Aorta (tissue), 5 donors: ENCODE data around the gene ALMS1. TPM values are rescaled to one million over a fixed set of nuclear protein-coding genes. Genes with fewer than 3 reads are reported as not detected.
"Not testable (repeated sequence)": the region's sequence is repeated elsewhere in the genome, so short reads cannot be mapped to it uniquely, and the experiment has no call there.

Experiments
- ATAC-seq: fragments of 200-7000 bp; cut with Tn5 transposase; one replicate; pipeline ENCODE4 v1.9.1; 2022; ENCODE audit warnings: moderate library complexity; ENCODE audit not compliant: low FRiP score
- DNase-seq, 2 donors: peaks; one replicate each; pipeline ENCODE4 v3.0.0-alpha.2; 2020
- H3K27ac ChIP-seq, 2 donors: one replicate each; pipeline ENCODE4 v1.5.1; 2013; ENCODE audit warnings: low read length in 2 of 2, mild to moderate bottlenecking in 2 of 2, moderate library complexity in 2 of 2, control low read depth in 1 of 2, inconsistent platforms in 1 of 2, low read depth in 1 of 2
- H3K27me3 ChIP-seq, 2 donors: one replicate each; pipeline ENCODE4 v1.6.1; 2013; ENCODE audit warnings: control low read depth in 1 of 2, low read length in 1 of 2, mild to moderate bottlenecking in 1 of 2, moderate library complexity in 1 of 2; ENCODE audit not compliant: insufficient read depth in 2 of 2, control insufficient read depth in 1 of 2
- H3K36me3 ChIP-seq, 2 donors: one replicate each; pipeline ENCODE4 v1.6.1; 2013; ENCODE audit warnings: control low read depth in 1 of 2, low read length in 1 of 2, mild to moderate bottlenecking in 1 of 2; ENCODE audit not compliant: insufficient read depth in 2 of 2, control insufficient read depth in 1 of 2
- H3K4me1 ChIP-seq, 2 donors: one replicate each; pipeline ENCODE4 v1.6.1; 2013; ENCODE audit warnings: low read length in 2 of 2, control low read depth in 1 of 2, mild to moderate bottlenecking in 1 of 2, moderate library complexity in 1 of 2; ENCODE audit not compliant: insufficient read depth in 2 of 2, control insufficient read depth in 1 of 2
- H3K4me3 ChIP-seq, 2 donors: one replicate each; pipeline ENCODE4 v1.5.1; 2013; ENCODE audit warnings: low read length in 2 of 2, control low read depth in 1 of 2, mild to moderate bottlenecking in 1 of 2
- H3K9me3 ChIP-seq: one replicate; pipeline ENCODE4 v1.6.1; 2013; ENCODE audit warnings: mild to moderate bottlenecking, low read length; ENCODE audit not compliant: control insufficient read depth
- WGBS, 2 donors: extraction: QIAGEN DNeasy Blood & Tissue Kit; methylation state at CpG; one replicate each; pipeline ENCODE4 v1.1.7; 2013; 5-methylcytosine and 5-hydroxymethylcytosine counted together
- intact Hi-C, 2 donors: fragments of 100-400 bp; cut with DNase I; formaldehyde crosslinking; loops; one replicate each; pipeline versions ENCODE4 v1.14.2 to v1.15.0; 2022
- polyA plus RNA-seq, 2 donors: library from polyadenylated mRNA; stranded (reverse); fragments of 200-250 nt; gene quantifications; one replicate each; pipeline ENCODE4 v1.2.3, GENCODE V29; 2013
- total RNA-seq, 2 donors: library from RNA; stranded (reverse); fragmentation: NEBNext Ultra II Directional; extraction: Animal tissue kit (Norgen Biotek cat#: 25700); gene quantifications; one replicate each; pipeline ENCODE4 v1.2.1, GENCODE V29; 2021
- donor health status: healthy with polysubstance abuse.
- donor health status: Bipolar disorder and iron deficiency.
- donor health status: DM: no; HTN: no; CAD: no.
- donor health status: DM: no; HTN: no; CAD: no.
- donor health status: DM: yes; HTN: yes; CAD: no.

Gene ALMS1
- total and polyA plus RNA-seq, 4 donors: 8.3 to 26.4 (median 19.9) TPM

DNA sequence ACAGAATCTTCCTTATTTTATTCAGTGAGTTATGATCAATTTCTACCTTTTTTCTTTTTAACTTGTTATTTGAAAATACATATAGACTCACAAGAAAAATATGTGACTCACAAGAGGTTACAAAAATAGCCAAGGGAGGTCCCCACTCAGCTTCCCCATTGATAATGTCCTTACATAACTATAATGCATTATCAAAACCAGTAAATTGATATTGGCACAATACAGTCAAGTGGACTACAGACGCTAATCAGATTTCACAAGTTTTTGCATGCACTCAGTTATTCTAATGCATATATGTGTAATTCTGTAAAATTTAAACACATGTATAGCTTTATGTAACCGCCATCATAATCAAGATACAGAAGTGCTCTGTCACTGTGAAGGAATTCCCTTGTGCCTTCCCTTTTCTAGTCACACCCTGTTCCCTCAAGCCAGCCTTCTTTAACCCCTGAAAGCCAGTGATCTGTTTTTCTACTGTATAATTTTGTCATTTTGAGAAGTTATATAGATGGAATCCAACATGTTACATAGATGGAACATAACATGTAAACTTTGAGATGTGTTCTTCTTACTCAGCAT, 118.4 kb downstream of the ALMS1 start:
- H3K27me3 ChIP-seq: no peaks in the 10 kb centered on the region
- DNase-seq (no peak), ATAC-seq (no peak)
- H3K27ac ChIP-seq: no peak overlapping the region
- H3K4me1 ChIP-seq: no peaks in the 10 kb centered on the region
- intact Hi-C loops: no loop called here
- H3K4me3 ChIP-seq: no peak overlapping the region
- H3K9me3 ChIP-seq: no peaks in the 10 kb centered on the region
- no peaks in the 10 kb centered on the region for H3K36me3 ChIP-seq
- WGBS, 2 donors: 77 to 81% methylated on average over 2 of the region's 2 CpGs

DNA sequence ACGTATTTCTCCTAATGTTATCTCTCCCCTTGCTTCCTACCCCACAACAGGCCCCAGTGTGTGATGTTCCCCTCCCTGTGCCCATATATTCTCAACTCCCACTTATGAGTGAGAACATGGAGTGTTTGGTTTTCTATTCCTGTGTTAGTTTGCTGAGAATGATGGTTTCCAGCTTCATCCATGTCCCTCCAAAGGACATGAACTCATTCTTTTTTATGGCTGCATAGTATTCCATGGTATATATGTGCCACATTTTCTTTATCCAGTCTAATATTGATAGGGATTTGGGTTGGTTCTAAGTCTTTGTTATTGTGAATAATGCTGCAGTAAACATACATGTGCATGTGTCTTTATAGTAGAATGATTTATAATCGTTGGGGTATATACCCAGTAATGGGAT, 119.2 kb downstream of the ALMS1 start:
- intact Hi-C loops, H3K4me3 ChIP-seq, H3K4me1 ChIP-seq, H3K27ac ChIP-seq, H3K9me3 ChIP-seq, H3K36me3 ChIP-seq, H3K27me3 ChIP-seq, ATAC-seq, DNase-seq: not testable (repeated sequence)
- WGBS, 2 donors: 94 to 99% methylated on average over 2 of the region's 2 CpGs

DNA sequence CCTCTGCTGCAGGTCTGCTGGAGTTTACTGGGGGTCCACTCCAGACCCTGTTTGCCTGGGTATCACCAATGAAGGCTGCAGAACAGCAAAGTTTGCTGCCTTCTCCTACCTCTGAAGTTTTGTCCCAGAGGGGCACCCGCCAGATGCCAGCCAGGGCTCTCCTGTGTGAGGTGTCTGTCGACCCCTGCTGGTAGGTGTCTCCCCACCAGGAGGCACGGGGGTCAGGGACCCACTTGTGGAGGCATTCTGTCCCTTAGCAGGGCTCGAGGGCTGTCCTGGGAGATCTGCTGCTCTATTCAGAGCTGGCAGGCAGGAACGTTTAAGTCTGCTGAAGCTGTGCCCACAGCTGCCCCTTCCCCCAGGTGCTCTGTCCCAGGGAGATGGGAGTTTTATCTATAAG, 124.8 kb downstream of the ALMS1 start:
- intact Hi-C loops, H3K4me1 ChIP-seq, H3K4me3 ChIP-seq, ATAC-seq, H3K27me3 ChIP-seq, DNase-seq, H3K9me3 ChIP-seq, H3K36me3 ChIP-seq, H3K27ac ChIP-seq: not testable (repeated sequence)
- WGBS, 2 donors: 86 to 91% methylated on average over 5 of the region's 5 CpGs

DNA sequence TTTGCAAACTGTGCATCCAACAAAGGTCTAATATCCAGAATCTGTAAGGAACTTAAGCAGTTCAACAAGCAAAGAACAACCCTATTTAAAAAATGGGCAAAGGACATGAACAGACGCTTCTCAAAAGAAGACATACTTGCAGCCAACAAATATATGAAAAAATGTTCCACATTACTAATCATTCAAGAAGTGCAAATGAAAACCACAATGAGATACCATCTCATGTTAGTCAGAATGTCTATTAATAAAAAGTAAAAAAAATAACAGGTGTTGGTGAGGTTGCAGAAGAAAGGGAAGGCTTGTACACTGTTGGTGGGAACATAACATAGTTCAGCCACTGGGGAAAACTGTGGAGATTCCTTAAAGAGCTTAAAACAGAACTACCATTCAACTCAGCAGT, 130.4 kb downstream of the ALMS1 start:
- peaks cover 0 to 4% of the 10 kb centered on the region in 2 donors for H3K36me3 ChIP-seq
- H3K4me3 ChIP-seq: no peak overlapping the region
- 97% methylated on average over 1 of the region's 1 CpG for WGBS, 2 donors
- no peaks in the 10 kb centered on the region for H3K4me1 ChIP-seq
- intact Hi-C loops: no loop called here
- DNase-seq: no peak
- H3K9me3 ChIP-seq: no peaks in the 10 kb centered on the region
- H3K27ac ChIP-seq: no peak overlapping the region
- no peaks in the 10 kb centered on the region for H3K27me3 ChIP-seq
- ATAC-seq: no peak

DNA sequence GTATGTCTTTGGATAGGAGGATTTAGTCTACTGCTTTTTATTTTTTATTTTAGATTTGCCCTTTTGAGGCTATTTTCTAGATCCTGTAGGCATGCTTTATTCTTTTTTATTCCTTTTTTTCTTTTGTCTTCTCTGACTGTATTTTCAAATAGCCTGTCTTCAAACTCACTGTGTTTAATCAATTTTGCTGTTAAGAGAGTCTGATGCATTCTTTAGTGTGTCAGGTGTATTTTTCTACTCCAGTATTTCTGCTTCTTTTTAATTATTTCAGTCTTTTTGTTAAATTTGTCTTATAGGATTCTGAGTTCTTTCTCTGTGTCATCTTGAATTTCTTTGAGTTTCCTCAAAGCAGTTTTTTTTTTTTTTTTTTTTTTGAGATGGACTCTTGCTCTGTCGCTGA, 143.1 kb downstream of the ALMS1 start:
- no peak for DNase-seq
- no peak overlapping the region for H3K27ac ChIP-seq
- peaks cover 3% of the 10 kb centered on the region for H3K9me3 ChIP-seq
- no peaks in the 10 kb centered on the region for H3K4me1 ChIP-seq
- no peak overlapping the region for H3K4me3 ChIP-seq
- ATAC-seq: no peak
- H3K27me3 ChIP-seq: no peaks in the 10 kb centered on the region
- peaks cover 2 to 4% of the 10 kb centered on the region in 2 donors for H3K36me3 ChIP-seq
- intact Hi-C loops: no loop called here
- 96 to 100% methylated on average over 1 of the region's 1 CpG for WGBS, 2 donors

DNA sequence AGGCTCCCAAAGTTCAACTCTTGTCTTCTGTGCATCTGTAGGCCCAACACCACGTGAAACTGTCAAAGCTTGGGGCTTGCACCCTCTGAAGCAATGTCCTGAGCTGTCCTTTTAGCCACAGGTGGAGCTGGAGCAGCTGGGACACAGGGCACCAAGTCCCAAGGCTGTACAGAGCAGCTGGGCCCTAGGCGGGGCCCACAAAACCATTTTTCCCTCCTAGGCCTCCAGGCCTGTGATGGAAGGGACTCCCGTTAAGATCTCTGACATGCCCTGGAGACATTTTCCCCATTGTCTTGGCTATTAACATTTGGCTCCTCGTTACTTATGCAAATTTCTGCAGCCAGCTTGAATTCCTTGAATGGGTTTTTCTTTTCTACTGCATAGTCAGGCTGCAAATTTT, 145.1 kb downstream of the ALMS1 start:
- H3K9me3 ChIP-seq, intact Hi-C loops, H3K27ac ChIP-seq, ATAC-seq, H3K4me3 ChIP-seq, DNase-seq, H3K4me1 ChIP-seq, H3K27me3 ChIP-seq, H3K36me3 ChIP-seq: not testable (repeated sequence)
- WGBS, 2 donors: 93 to 95% methylated on average over 4 of the region's 4 CpGs

DNA sequence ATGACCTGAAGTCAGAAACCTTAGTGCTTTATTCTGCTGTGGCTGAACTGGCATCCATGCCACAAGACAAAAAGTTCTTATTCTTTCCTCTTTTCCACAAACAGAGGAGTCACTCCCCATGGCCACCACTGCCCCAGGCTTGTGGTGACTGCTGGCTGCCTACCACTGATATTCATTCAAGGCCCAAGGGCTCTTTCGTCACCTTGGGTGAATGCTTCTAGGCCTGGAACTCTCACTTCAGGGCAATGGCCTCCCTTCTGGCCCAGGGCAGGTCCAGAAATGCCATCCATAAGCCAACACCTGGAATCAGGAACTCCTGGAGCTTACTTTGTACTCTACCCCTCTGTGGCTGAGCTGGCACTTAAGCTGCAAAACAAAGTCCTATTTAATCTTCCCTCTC, 146.7 kb downstream of the ALMS1 start:
- ATAC-seq (no peak), DNase-seq (no peak)
- Histone ChIP-seq H3K4me1 (no peaks in the 10 kb centered on the region), H3K27ac (no peak overlapping the region), H3K4me3 (no peak overlapping the region), H3K9me3 (peaks cover 3% of the 10 kb centered on the region), H3K36me3 (peaks cover 4 to 5% of the 10 kb centered on the region in 2 donors), H3K27me3 (no peaks in the 10 kb centered on the region)
- intact Hi-C loops: no loop called here
- WGBS, 2 donors: 97 to 100% methylated on average over 1 of the region's 1 CpG

DNA sequence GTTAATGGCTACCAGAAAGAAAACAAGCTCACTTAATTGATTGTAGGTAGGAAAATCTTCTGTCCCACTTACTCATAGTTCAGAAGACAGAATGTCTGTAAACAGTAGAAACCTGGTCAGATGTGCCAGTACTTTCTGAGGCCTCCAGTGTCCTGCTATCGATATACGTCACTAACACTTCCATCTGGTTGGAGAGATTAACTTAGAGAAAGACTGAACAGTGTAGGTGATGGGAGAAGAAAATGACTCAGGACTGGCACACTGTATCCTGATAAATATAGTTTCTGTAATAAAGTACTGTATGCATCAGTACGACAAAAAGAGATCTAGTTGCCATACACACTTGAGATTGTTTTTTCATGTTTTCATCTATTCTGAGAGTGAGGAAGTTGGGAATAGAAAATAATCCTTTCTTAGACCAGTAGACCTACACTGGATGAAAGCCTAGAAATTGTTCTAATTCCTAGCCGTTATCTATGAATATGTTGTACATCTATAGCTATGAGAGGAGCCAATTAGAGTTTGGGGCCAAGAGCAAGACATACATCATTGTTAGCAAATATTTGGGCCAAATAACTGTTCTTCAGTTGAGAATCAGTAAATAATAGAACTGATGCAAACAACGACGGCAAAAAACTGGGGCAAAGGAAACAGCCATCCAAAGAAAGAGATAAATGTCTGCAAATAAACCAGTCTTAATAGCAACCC, 150.7 kb downstream of the ALMS1 start:
- no peak for ATAC-seq
- H3K36me3 ChIP-seq: peaks cover 2 to 4% of the 10 kb centered on the region in 2 donors
- no peaks in the 10 kb centered on the region for H3K4me1 ChIP-seq
- no peak overlapping the region for H3K27ac ChIP-seq
- no peak overlapping the region for H3K4me3 ChIP-seq
- H3K9me3 ChIP-seq: no peaks in the 10 kb centered on the region
- intact Hi-C loops: no loop called here
- WGBS, 2 donors: 92 to 93% methylated on average over 6 of the region's 6 CpGs
- no peaks in the 10 kb centered on the region for H3K27me3 ChIP-seq
- DNase-seq: no peak

DNA sequence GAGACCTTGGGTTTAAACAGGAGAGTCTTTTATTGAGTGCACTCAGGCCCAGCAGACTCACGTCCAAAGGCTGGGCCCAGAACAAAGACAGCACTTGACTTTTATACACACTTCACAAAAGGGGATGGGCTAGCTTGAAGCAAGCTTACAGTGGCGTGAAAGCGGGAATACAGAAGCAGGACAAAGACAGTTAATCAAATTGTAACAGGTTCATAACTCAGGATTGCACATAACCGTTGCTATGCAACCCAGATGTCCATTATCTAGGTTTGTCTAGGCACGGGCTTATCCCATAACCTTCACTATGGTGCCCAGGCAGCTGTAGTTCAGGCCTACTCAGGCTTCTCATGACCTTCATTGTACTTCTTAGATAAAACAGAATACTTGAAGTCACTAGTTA, 175.2 kb downstream of the ALMS1 start:
- intact Hi-C loops, H3K4me1 ChIP-seq, ATAC-seq, H3K9me3 ChIP-seq, DNase-seq, H3K27me3 ChIP-seq, H3K4me3 ChIP-seq, H3K27ac ChIP-seq, H3K36me3 ChIP-seq: not testable (repeated sequence)
- WGBS, 2 donors: 80 to 89% methylated on average over 5 of the region's 5 CpGs
